Sigmoid colon (tissue), 7 donors: ENCODE data around the gene SLC8A1. TPM values are rescaled to one million over a fixed set of nuclear protein-coding genes. Genes with fewer than 3 reads are reported as not detected.
A peak's percentile ranks its signal among the peaks of the same experiment; 100 is the strongest.

Experiments
- DNase-seq: peaks from one replicate; pipeline ENCODE4 v3.0.0-alpha.2; 2019
- H3K27ac ChIP-seq, 4 donors: fragments of 200-600 bp; sonication (generic); one replicate each; pipeline ENCODE4 v1.5.1; 2016 to 2019; ENCODE audit warnings: mild to moderate bottlenecking in 1 of 4
- H3K27me3 ChIP-seq, 3 donors: fragments of 200-600 bp; sonication (generic); one replicate each; pipeline ENCODE4 v1.5.1; 2019; ENCODE audit warnings: mild to moderate bottlenecking in 1 of 3
- H3K36me3 ChIP-seq, 4 donors: fragments of 200-600 bp; sonication (generic); one replicate each; pipeline ENCODE4 v1.5.1; 2016 to 2019
- H3K4me1 ChIP-seq, 4 donors: fragments of 200-600 bp; sonication (generic); one replicate each; pipeline ENCODE4 v1.5.1; 2017 to 2019
- H3K4me3 ChIP-seq, 4 donors: fragments of 200-600 bp; sonication (generic); one replicate each; pipeline ENCODE4 v1.5.1; 2017 to 2019; ENCODE audit warnings: mild to moderate bottlenecking in 2 of 4, moderate library complexity in 1 of 4
- H3K9me3 ChIP-seq, 4 donors: fragments of 200-600 bp in 3 of 4; sonication (generic) in 3 of 4; one replicate each; pipeline versions ENCODE4 v1.5.1 to v1.6.1; 2013 to 2019
- CTCF ChIP-seq, 4 experiments: fragments of 450-650 bp in 3 of 4; fragments of 200-600 bp in 1 of 4; IDR thresholded peaks; one replicate each; pipeline ENCODE4 v1.5.1; 2016 to 2019; ENCODE audit warnings: antibody characterized with exemption in 4 of 4, mild to moderate bottlenecking in 3 of 4, moderate library complexity in 2 of 4
- EP300 ChIP-seq, 4 donors: sonication (generic); formaldehyde crosslinking; IDR thresholded peaks; one replicate each; pipeline ENCODE4 v1.6.1; 2017; ENCODE audit warnings: antibody characterized with exemption in 4 of 4
- POLR2A ChIP-seq, 2 donors: fragments of 450-650 bp; IDR thresholded peaks; one replicate each; pipeline ENCODE4 v1.6.1; 2016; ENCODE audit warnings: antibody characterized with exemption in 2 of 2, mild to moderate bottlenecking in 2 of 2, moderate library complexity in 2 of 2
- POLR2AphosphoS5 ChIP-seq, 4 donors: sonication (generic); formaldehyde crosslinking; IDR thresholded peaks; one replicate each; pipeline ENCODE4 v1.6.1; 2017; ENCODE audit warnings: antibody characterized with exemption in 4 of 4
- WGBS, 2 donors: extraction: QIAGEN DNeasy Blood & Tissue Kit; methylation state at CpG; one replicate each; pipeline ENCODE4 v1.1.7; 2013; 5-methylcytosine and 5-hydroxymethylcytosine counted together
- intact Hi-C: fragments of 100-400 bp; cut with DNase I; formaldehyde crosslinking; loops from one replicate; pipeline ENCODE4 v1.15.1; 2023
- polyA plus RNA-seq, 3 donors: library from polyadenylated mRNA; stranded (reverse); fragments of 200-250 nt; gene quantifications; one replicate each; pipeline ENCODE4 v1.2.3, GENCODE V29; 2013
- total RNA-seq, 4 donors: library from RNA; depleted of rRNA; stranded (reverse); fragments of >200 nt; gene quantifications; one replicate each; pipeline ENCODE4 v1.1.0, GENCODE V29; 2016
- donor health status: healthy with polysubstance abuse.
- donor health status: Bipolar disorder and iron deficiency.
- donor health status: healthy.

The SLC8A1 gene
- total and polyA plus RNA-seq, 7 donors: 0.60 to 337 (median 229) TPM

GRCh38 chr2:40289771-40290404 is 162.0 kb downstream of the SLC8A1 start:
- TF ChIP-seq EP300 (IDR thresholded peaks at IDR 0.05) (no peak), POLR2AphosphoS5 (IDR thresholded peaks at IDR 0.05) (no peak)
- Histone ChIP-seq H3K4me1 (peaks cover 0 to 45% (median 22%) of the 10 kb centered on the region in 4 donors), H3K27ac (peak overlapping the region in 1 of 4 donors; percentile 7), H3K27me3 (no peaks in the 10 kb centered on the region), H3K4me3 (no peak overlapping the region), H3K36me3 (no peaks in the 10 kb centered on the region), H3K9me3 (no peaks in the 10 kb centered on the region)
- intact Hi-C loops: loop anchor here (2.0 kb wide), 1 partner anchor 55 kb away; no protein-coding TSS in a partner anchor
- no peak for DNase-seq
- WGBS, 2 donors: 67 to 80% methylated on average over 7 of the region's 7 CpGs

GRCh38 chr2:40287773-40288172 is 164.1 kb downstream of the SLC8A1 start:
- intact Hi-C loops: no loop called here
- H3K27ac ChIP-seq: peak overlapping the region in 1 of 4 donors; percentile 51
- H3K36me3 ChIP-seq: no peaks in the 10 kb centered on the region
- no peak for DNase-seq
- no peak overlapping the region for H3K4me3 ChIP-seq
- no peaks in the 10 kb centered on the region for H3K27me3 ChIP-seq
- H3K4me1 ChIP-seq: peaks cover 0 to 56% (median 31%) of the 10 kb centered on the region in 4 donors
- TF ChIP-seq EP300 (IDR thresholded peaks at IDR 0.05): no peak
- no peak for TF ChIP-seq POLR2AphosphoS5 (IDR thresholded peaks at IDR 0.05)
- no peak for TF ChIP-seq POLR2A (IDR thresholded peaks at IDR 0.05)
- no peak for TF ChIP-seq CTCF (IDR thresholded peaks at IDR 0.05)
- no peaks in the 10 kb centered on the region for H3K9me3 ChIP-seq
- 70 to 72% methylated on average over 3 of the region's 3 CpGs for WGBS, 2 donors

- peak overlapping the region in 2 of 4 donors; percentile 51 to 57 for H3K27ac ChIP-seq
- no peaks in the 10 kb centered on the region for H3K9me3 ChIP-seq
- no peak overlapping the region for H3K4me3 ChIP-seq
- H3K4me1 ChIP-seq: peaks cover 0 to 58% (median 31%) of the 10 kb centered on the region in 4 donors
- intact Hi-C loops: no loop called here
- H3K36me3 ChIP-seq: no peaks in the 10 kb centered on the region
- H3K27me3 ChIP-seq: no peaks in the 10 kb centered on the region
- WGBS, 2 donors: 67 to 69% methylated on average over 2 of the region's 2 CpGs
- TF ChIP-seq CTCF (IDR thresholded peaks at IDR 0.05): no peak
- no peak for TF ChIP-seq POLR2AphosphoS5 (IDR thresholded peaks at IDR 0.05)
- no peak for TF ChIP-seq EP300 (IDR thresholded peaks at IDR 0.05)
- no peak for TF ChIP-seq POLR2A (IDR thresholded peaks at IDR 0.05)
- DNase-seq: no peak
Measured at GRCh38 chr2:40287195-40287594, 164.7 kb downstream of the SLC8A1 start.

- intact Hi-C loops: no loop called here
- H3K4me3 ChIP-seq: no peak overlapping the region
- H3K4me1 ChIP-seq: peaks cover 0 to 62% (median 34%) of the 10 kb centered on the region in 4 donors
- no peaks in the 10 kb centered on the region for H3K36me3 ChIP-seq
- TF ChIP-seq EP300 (IDR thresholded peaks at IDR 0.05): no peak
- no peak for TF ChIP-seq CTCF (IDR thresholded peaks at IDR 0.05)
- TF ChIP-seq POLR2AphosphoS5 (IDR thresholded peaks at IDR 0.05): no peak
- no peak for TF ChIP-seq POLR2A (IDR thresholded peaks at IDR 0.05)
- WGBS, 2 donors: 84 to 88% methylated on average over 3 of the region's 3 CpGs
- no peaks in the 10 kb centered on the region for H3K27me3 ChIP-seq
- peak overlapping the region in 2 of 4 donors; percentile 51 to 57 for H3K27ac ChIP-seq
- no peak for DNase-seq
- no peaks in the 10 kb centered on the region for H3K9me3 ChIP-seq
Measured at GRCh38 chr2:40286721-40287120, 165.2 kb downstream of the SLC8A1 start.

GRCh38 chr2:40285391-40285790 is 166.5 kb downstream of the SLC8A1 start:
- intact Hi-C loops: no loop called here
- no peak for DNase-seq
- no peaks in the 10 kb centered on the region for H3K9me3 ChIP-seq
- peaks cover 0 to 70% (median 48%) of the 10 kb centered on the region in 4 donors for H3K4me1 ChIP-seq
- TF ChIP-seq POLR2A (IDR thresholded peaks at IDR 0.05): no peak
- TF ChIP-seq CTCF (IDR thresholded peaks at IDR 0.05): no peak
- TF ChIP-seq POLR2AphosphoS5 (IDR thresholded peaks at IDR 0.05): no peak
- no peak for TF ChIP-seq EP300 (IDR thresholded peaks at IDR 0.05)
- H3K27me3 ChIP-seq: no peaks in the 10 kb centered on the region
- H3K36me3 ChIP-seq: no peaks in the 10 kb centered on the region
- H3K27ac ChIP-seq: peak overlapping the region; percentile 35 to 57 (median 44)
- H3K4me3 ChIP-seq: no peak overlapping the region
